ENCODE data around the gene CD9. TPM values are rescaled to one million over a fixed set of nuclear protein-coding genes. Genes with fewer than 3 reads are reported as not detected.

Gene CD9
- total and polyA plus RNA-seq, 2 donors (not counting 3 experiments of a cell fraction or from before 2014, with no cell fraction given): 379 to 1,225 TPM

DNA sequence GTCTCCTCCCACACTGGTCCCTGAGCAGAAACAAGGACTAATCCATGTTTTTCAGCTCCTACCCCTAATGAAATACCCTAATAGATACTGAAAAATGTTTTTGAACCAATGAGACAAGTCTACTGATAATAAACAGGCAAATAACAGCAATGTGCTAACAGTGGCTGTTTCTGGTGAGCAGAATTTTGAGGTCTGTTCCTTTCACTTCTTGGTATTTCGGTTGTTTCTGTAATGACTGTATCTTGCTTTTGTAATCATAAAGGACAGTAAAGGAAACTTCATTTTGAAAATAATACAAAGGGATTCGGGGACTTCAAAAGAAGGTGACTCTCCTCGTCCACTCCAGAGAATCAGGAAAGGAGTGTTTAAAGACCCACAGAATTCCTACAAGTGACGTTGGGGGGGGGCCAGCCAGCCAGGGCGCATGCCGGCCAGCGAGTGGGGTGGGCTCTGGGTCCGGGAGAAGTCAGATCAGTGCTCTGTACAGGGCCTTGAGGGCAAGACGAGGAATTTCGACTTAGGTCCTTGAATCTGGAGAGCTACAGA lies 1.1 kb upstream of the CD9 start:
- Histone ChIP-seq H3K4me2 (ENCODE audit: insufficient read depth, low read length) (peak overlapping the region; percentile 73), H3K9ac (replicated peaks; ENCODE audit: extremely low read depth, insufficient read depth, low read length) (peak overlapping the region; percentile 67), H3K9me3 (replicated peaks; ENCODE audit: control insufficient read depth, insufficient read depth, low read length) (no peaks in the 10 kb centered on the region), H4K20me1 (replicated peaks; ENCODE audit: control insufficient read depth, extremely low read depth, insufficient read depth, low read length) (no peaks in the 10 kb centered on the region), H3K27me3 (ENCODE audit: control insufficient read depth in 2 of 2, insufficient read depth in 2 of 2, low read length in 2 of 2) (no peaks in the 10 kb centered on the region), H3K4me3 (replicated peaks in 1 of 3; ENCODE audit: insufficient read depth in 1 of 3, low read depth in 1 of 3, low read length in 3 of 3) (peak overlapping the region in 2 of 3 experiments; percentile 45 to 85), H3K36me3 (ENCODE audit: control insufficient read depth in 2 of 2, extremely low read depth in 1 of 2, insufficient read depth in 2 of 2, low read length in 2 of 2) (no peaks in the 10 kb centered on the region), H2AFZ (ENCODE audit: low read depth, low read length) (no peak overlapping the region), H3K9me1 (replicated peaks; ENCODE audit: control insufficient read depth, extremely low read depth, insufficient read depth, low read length) (no peaks in the 10 kb centered on the region), H3K4me1 (ENCODE audit: control insufficient read depth, extremely low read depth, insufficient read depth, low read length) (peaks cover 45% of the 10 kb centered on the region), H3K27ac (ENCODE audit: insufficient read depth, low read depth, low read length) (peak overlapping the region; percentile 66), H3K79me2 (ENCODE audit: control insufficient read depth, insufficient read depth, low read length) (peaks cover 39% of the 10 kb centered on the region)
- FAIRE-seq (no peak), DNase-seq (ENCODE audit: low read depth, low spot score) (no peak)
- TF ChIP-seq, protein P1, sequence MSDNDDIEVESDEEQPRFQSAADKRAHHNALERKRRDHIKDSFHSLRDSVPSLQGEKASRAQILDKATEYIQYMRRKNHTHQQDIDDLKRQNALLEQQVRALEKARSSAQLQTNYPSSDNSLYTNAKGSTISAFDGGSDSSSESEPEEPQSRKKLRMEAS (IDR thresholded peaks at IDR 0.05; ENCODE audit: insufficient read depth, insufficient read length): no peak
- TF ChIP-seq, protein P2, sequence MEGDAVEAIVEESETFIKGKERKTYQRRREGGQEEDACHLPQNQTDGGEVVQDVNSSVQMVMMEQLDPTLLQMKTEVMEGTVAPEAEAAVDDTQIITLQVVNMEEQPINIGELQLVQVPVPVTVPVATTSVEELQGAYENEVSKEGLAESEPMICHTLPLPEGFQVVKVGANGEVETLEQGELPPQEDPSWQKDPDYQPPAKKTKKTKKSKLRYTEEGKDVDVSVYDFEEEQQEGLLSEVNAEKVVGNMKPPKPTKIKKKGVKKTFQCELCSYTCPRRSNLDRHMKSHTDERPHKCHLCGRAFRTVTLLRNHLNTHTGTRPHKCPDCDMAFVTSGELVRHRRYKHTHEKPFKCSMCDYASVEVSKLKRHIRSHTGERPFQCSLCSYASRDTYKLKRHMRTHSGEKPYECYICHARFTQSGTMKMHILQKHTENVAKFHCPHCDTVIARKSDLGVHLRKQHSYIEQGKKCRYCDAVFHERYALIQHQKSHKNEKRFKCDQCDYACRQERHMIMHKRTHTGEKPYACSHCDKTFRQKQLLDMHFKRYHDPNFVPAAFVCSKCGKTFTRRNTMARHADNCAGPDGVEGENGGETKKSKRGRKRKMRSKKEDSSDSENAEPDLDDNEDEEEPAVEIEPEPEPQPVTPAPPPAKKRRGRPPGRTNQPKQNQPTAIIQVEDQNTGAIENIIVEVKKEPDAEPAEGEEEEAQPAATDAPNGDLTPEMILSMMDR (IDR thresholded peaks at IDR 0.05; ENCODE audit: extremely low read depth in 1 of 2, insufficient read depth in 1 of 2, low read depth in 1 of 2, low read length in 2 of 2): no peak
- TF ChIP-seq POLR2AphosphoS5 (IDR thresholded peaks at IDR 0.05; ENCODE audit: insufficient read depth, low read depth, low read length): no peak
- TF ChIP-seq FOS (IDR thresholded peaks at IDR 0.05; ENCODE audit: borderline replicate concordance, insufficient read depth, low read length): no peak
- TF ChIP-seq EZH2 (IDR thresholded peaks at IDR 0.05; ENCODE audit: borderline replicate concordance, low read depth, low read length, severe bottlenecking): no peak
- no peak for TF ChIP-seq POLR2A (IDR thresholded peaks at IDR 0.05; ENCODE audit: low read depth, low read length)
- no peak for TF ChIP-seq JUN (IDR thresholded peaks at IDR 0.05; ENCODE audit: borderline replicate concordance, insufficient read depth, insufficient read length, low read depth)
- no peak for TF ChIP-seq GATA2 (IDR thresholded peaks at IDR 0.05; ENCODE audit: insufficient read depth, insufficient read length, low read depth, low read length)
- TF ChIP-seq MYC (IDR thresholded peaks at IDR 0.05; ENCODE audit: low read depth, low read length): no peak
- dilution Hi-C loops (cut with MboI; ENCODE audit: extremely low pct_ligation_motif_present, low sequenced_read_pairs) (no loop called here), intact Hi-C loops (cut with micrococcal nuclease) (no loop called here)
- CTCF ChIA-PET: interaction anchor here (1.0 to 4.1 kb wide), 3 partner anchors 15 to 85 kb away, joined by 4 to 31 read pairs (median 28); no protein-coding TSS in a partner anchor
- no TSS peak for BruUV-seq (replicated peaks)
- POLR2A ChIA-PET: no interaction called here
